GM19463 (cell line): ENCODE data around the gene PRR36.

ENCODE experiments used
- ATAC-seq: cut with Tn5 transposase; IDR thresholded peaks from one replicate; pipeline ENCODE4 v1.9.1; 2021; ENCODE audit warnings: mild to moderate bottlenecking, moderate library complexity; ENCODE audit not compliant: unreplicated experiment

The PRR36 gene

GRCh38 chr19:7873304-7874075 lies 700 bp downstream of the PRR36 start:
- ATAC-seq, result no peak

GRCh38 chr19:7872306-7873204 lies 1.6 kb downstream of the PRR36 start:
- no peak for ATAC-seq

- no peak for ATAC-seq
Measured at GRCh38 chr19:7871437-7872305, 2.5 kb downstream of the PRR36 start.

- no peak for ATAC-seq
Measured at GRCh38 chr19:7870571-7871436, 3.4 kb downstream of the PRR36 start.

- ATAC-seq, result no peak
Measured at GRCh38 chr19:7869910-7870511, 4.2 kb downstream of the PRR36 start.

- peak; percentile 63 for ATAC-seq
Measured at GRCh38 chr19:7869453-7869909, 4.7 kb downstream of the PRR36 start.

GRCh38 chr19:7868671-7869452 lies 5.3 kb downstream of the PRR36 start:
- ATAC-seq, result peak; percentile 47

- ATAC-seq, result no peak
Measured at GRCh38 chr19:7868326-7868670, 5.9 kb downstream of the PRR36 start.

GRCh38 chr19:7867092-7867844 lies 6.9 kb downstream of the PRR36 start:
- ATAC-seq, result no peak

GRCh38 chr19:7866399-7867091 lies 7.6 kb downstream of the PRR36 start:
- ATAC-seq, result no peak

- ATAC-seq, result no peak
Measured at GRCh38 chr19:7865262-7865911, 8.8 kb downstream of the PRR36 start.

GRCh38 chr19:7864690-7865074 lies 9.5 kb downstream of the PRR36 start:
- no peak for ATAC-seq

GRCh38 chr19:7863971-7864689 lies 10.1 kb downstream of the PRR36 start:
- no peak for ATAC-seq

GRCh38 chr19:7863157-7863970 lies 10.8 kb downstream of the PRR36 start:
- no peak for ATAC-seq

GRCh38 chr19:7862413-7862951 lies 11.7 kb downstream of the PRR36 start:
- ATAC-seq, result no peak
